COLO668 (cell line): ENCODE data around the gene SFXN1.
"Not testable (repeated sequence)": the region's sequence is repeated elsewhere in the genome, so short reads cannot be mapped to it uniquely, and the experiment has no call there.

Source experiments
- DNase-seq: peaks from one replicate; lab custom pipeline; 2025; ENCODE audit not compliant: unreplicated experiment; lab: John Stamatoyannopoulos, UW

Gene SFXN1

DNA sequence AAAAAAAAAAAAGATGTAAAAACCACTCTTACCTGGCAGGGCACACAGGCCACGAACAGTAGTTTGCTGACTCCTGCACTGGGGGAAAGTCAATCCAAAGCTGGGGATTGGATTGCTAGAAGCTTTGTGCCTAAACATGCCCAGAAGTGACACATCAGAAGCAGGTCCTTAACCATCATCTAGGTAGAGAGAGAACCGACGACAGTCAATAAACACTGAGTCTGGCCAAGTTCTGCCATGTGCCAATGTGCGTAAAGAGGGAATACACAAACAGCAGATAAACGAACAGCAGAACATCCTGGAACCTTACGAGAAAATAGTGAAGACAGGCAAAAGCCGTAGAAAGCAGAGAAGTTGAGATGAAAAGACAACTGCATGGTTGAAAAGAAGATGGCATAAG is 14.9 kb downstream of the SFXN1 start:
- no peak for DNase-seq

DNA sequence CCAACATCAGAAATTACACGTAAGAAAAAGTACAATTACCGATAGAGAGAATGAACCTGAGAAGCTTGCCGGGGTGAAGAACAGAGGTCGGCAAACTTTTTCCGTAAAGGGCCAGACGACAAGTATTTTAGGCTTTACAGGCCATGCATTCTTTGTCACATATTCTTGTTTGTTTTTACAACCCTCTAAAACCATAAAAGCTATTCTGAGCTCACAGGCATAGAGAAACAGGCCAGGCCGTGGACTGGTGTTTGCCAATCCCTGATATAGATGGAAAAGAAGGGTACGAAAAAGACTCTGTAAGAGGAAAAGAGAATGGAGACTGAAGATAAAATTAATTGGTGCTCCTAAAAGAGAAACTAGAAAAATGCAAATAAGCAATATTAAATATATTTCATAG is 15.4 kb downstream of the SFXN1 start:
- DNase-seq: no peak

GRCh38 chr5:175494264-175495183 is 16.2 kb downstream of the SFXN1 start:
- DNase-seq: no peak

- no peak for DNase-seq
These were observed 23.4 kb downstream of the SFXN1 start for GRCh38 chr5:175501759-175502158.

GRCh38 chr5:175507671-175508070 is 29.3 kb downstream of the SFXN1 start:
- not testable (repeated sequence) for DNase-seq

DNA sequence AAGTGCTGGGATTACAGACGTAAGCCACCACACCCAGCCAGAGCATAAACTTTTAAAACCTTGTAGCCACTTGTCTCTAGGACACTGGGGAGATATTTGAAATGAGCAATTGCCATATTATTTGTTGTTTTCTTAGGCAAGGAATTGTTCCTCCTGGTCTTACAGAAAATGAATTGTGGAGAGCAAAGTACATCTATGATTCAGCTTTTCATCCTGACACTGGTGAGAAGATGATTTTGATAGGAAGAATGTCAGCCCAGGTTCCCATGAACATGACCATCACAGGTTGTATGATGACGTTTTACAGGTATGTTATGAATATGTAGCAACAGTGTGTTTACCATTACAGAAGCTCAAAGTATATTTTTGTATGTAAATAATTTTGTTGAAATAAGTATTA is 30.5 kb downstream of the SFXN1 start:
- DNase-seq: no peak

DNA sequence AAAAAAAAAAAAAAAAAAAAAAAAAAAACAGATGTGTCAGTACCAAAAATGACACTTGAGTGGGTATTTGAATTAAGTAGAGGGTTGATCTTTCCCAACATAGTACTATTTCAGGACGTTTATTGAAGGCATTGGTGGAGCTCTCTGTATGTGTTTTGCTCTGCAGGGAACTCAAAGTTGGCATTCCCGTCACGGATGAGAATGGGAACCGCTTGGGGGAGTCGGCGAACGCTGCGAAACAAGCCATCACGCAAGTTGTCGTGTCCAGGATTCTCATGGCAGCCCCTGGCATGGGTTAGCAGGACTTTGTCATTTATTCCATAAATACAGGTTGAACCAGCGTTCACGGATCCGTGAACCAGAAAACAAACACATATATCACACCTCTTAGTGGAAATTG is 34.9 kb downstream of the SFXN1 start:
- DNase-seq: no peak

- DNase-seq: no peak
These were observed 35.4 kb downstream of the SFXN1 start for GRCh38 chr5:175513726-175514125.

- DNase-seq: no peak
These were observed 38.8 kb downstream of the SFXN1 start for GRCh38 chr5:175516933-175517823.

- DNase-seq: no peak
These were observed 39.6 kb downstream of the SFXN1 start for GRCh38 chr5:175517824-175518450.

- DNase-seq: no peak
These were observed 40.6 kb downstream of the SFXN1 start for GRCh38 chr5:175519006-175519405.

GRCh38 chr5:175520321-175520720 is 42.0 kb downstream of the SFXN1 start:
- no peak for DNase-seq

DNA sequence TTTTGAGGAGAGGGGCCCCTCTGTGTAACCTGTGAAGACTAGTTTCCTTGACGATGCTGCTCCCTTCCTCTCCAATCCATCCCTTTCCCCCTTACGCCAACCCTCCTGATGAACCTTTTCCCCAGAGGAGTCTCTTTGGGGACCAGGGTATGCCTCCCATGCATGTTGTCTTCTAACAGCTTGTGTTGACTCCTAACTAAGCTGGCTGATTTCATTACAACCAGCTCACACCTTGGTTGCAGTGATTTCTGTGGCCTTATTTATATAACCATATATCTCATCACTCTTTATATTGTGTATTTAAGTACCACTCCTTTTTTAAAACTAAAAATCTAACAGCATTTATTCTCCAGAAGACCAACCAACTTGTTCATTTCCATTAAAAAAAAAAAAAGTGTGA is 42.5 kb downstream of the SFXN1 start:
- DNase-seq: no peak

DNA sequence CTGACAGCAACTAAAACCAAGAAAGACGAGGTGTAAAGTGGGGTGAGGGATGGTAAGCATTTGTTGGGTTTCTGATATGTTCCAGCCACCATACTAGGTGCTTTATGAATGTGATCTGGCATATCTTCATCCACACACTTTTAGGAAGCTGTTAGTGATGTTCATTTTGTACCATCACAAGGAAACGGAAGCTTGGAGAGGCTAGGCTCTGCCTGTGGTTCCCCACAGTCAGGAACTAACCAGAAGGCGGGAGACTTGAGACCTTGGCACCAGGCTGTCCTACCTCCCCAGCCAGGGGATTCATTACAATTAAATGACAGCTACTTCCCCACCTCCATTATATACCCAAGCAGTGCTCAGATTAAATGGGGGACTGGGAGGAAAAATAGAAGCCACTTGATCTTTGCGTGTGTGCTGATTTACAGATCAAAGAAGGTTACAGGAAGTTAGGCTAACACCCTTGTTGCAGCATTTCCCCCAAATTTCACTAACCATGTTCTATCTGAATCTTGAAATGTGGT is 43.0 kb downstream of the SFXN1 start:
- DNase-seq: no peak

DNA sequence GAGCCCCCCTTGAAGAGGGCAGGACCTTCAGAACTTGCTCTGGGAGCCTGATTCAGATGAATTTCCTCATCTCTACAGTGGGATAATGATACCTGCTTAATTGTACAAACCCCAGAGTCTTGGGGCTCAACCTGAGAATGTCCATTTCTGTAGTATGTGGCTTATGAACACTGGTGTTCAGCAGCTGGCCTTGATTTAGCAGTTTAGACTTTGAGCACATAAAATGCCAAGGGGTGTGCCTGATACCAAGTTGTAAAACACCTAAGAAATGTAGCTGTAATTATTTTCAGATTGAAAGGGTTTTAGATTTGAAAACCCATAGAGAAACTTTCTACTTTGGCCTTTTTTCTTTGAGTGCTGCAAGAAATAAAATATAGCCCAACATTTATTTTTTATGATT is 44.9 kb downstream of the SFXN1 start:
- no peak for DNase-seq

DNA sequence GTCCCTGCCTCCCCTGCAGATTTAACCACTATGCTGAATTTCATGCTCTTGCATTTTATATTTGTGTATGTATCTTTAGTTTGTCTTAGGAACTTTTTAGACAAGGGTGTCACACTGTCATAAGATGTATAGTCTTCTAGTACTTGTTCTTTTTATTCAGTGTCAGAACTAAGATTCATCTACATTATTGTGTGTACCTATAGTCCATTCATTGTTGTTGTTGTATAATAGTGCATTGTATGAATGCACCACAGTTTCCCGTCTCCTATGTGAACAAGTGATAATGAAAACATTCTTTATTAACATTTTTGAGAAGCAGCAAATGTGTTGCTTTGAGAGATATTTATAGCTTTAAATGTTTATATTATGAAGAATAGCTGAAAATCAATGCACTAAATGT is 45.9 kb downstream of the SFXN1 start:
- no peak for DNase-seq

DNA sequence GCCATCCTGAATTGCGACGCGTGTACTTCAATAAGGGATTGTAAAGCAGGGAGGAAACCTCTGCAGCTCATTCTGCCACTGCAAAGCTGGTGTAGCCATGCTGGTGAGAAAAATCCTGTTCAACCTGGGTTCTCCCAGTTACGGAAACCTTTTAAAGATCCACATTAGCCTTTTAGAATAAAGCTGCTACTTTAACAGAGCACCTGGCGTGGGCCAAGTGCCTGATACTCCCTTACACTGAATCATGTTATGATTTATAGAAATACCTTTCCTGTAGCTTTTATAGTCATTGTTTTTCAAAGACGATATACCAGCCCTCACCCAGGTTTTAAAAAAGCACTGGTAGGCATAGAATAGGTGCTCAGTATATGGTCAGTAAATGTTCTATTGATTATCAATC is 48.3 kb downstream of the SFXN1 start:
- no peak for DNase-seq

GRCh38 chr5:175531361-175531760 is 53.0 kb downstream of the SFXN1 start:
- no peak for DNase-seq

DNA sequence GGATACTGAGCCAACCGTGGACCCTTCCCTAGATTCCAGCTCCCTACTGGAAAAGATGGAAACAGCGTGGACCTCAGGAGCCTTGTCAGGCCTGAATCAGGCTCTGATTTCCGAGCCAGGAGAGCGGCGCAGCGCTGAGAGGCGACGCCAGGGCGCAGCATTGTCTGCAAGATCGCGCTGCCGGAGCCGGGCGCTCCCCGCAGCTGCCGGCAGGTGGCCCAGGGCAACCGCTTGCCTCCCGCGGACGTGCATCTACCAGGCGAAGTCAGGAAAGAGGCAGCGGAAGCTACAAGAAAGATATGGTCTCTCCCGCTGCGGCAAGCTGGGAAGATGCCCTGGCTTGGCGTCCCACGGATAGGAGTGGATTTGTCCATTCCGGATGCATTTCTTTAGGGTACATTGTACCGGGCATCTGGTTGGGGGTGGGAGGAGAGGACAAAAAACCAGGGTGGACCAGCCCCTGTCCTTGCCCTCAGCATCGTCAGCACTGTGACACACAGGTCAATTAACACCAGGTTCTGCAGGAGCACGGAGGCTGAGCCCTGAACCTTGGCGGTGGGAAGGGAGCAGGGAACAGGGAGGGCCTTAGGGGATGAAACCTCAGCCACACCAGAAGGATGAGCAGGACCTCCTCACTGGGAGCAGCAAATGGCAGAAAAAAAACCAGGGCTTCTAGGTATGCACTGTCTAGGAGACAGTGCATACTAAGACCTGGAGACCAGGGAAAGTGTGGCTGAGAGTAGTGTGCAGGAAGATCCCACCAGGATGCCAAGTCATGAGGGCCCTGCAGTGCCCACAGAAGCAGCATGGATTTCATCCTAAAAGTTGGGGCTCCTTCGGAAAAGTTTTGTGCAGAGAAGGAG is 55.9 kb downstream of the SFXN1 start:
- DNase-seq: peak; percentile 76

DNA sequence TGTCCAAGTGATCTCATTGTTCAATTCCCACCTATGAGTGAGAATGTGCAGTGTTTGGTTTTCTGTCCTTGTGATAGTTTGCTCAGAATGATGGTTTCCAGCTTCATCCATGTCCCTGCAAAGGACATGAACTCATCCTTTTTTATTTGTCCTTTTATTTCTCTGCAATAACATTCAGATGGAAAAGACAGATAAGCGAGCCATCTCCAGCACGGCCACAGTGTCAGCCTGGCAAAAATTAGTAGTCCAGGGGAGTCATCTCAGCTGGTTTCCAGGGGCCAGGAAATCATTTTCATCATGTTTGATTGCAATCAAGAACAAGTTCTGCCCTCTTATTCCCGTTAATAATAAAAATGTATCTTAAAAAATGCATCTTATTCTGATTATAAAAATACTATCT is 57.0 kb downstream of the SFXN1 start:
- DNase-seq: not testable (repeated sequence)
